Stimulated activated CD4-positive, alpha-beta T cell treated with anti-CD3 and anti-CD28 coated beads, Interleukin-4, amount 100 ng/mL, for 48 hours (primary cell): ENCODE measurements around the gene TBC1D21.

Experiments used
- DNase-seq, 2 donors: peaks; one replicate each; pipeline ENCODE4 v3.0.0-alpha.2; 2020; ENCODE audit warnings: low read depth in 2 of 2

The TBC1D21 gene

GRCh38 chr15:73888224-73889041 lies 15.1 kb downstream of the TBC1D21 start:
- DNase-seq = no peak

DNA sequence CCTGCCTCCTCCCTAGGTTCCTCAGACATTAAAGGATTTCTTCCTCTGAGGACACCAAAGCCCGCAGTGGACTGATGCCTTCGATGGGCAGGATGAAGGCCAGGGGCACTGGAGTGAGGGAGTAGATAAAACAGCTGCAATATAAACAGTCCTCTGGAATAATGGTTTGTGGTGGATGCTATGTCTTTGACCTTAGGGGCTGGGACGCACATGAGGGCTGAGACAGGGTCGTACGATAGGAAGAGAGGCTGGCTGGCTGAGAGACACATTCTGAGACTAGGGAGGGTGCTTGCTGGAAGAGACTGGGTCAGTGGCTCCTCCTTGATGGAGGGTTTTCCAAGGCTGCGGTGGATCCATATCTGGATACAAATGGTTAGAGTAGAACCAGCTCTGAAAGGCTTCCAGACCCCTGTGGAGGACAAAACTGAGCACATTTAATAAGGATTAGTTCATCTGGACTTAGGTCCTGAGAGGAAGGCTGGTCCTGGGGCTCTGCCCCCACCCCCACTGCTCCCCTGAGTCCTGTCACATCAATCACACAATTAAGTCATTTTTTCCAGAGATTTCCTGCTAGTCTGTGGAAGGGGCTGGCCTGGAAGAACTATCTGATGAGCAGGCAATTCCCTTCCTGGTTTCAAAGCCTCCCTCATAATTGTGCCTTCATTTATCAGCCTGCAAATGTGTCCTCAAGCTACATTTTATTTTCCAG lies 15.8 kb downstream of the TBC1D21 start:
- DNase-seq = no peak

- DNase-seq = no peak
Observed at GRCh38 chr15:73889762-73890124, 16.4 kb downstream of the TBC1D21 start.

DNA sequence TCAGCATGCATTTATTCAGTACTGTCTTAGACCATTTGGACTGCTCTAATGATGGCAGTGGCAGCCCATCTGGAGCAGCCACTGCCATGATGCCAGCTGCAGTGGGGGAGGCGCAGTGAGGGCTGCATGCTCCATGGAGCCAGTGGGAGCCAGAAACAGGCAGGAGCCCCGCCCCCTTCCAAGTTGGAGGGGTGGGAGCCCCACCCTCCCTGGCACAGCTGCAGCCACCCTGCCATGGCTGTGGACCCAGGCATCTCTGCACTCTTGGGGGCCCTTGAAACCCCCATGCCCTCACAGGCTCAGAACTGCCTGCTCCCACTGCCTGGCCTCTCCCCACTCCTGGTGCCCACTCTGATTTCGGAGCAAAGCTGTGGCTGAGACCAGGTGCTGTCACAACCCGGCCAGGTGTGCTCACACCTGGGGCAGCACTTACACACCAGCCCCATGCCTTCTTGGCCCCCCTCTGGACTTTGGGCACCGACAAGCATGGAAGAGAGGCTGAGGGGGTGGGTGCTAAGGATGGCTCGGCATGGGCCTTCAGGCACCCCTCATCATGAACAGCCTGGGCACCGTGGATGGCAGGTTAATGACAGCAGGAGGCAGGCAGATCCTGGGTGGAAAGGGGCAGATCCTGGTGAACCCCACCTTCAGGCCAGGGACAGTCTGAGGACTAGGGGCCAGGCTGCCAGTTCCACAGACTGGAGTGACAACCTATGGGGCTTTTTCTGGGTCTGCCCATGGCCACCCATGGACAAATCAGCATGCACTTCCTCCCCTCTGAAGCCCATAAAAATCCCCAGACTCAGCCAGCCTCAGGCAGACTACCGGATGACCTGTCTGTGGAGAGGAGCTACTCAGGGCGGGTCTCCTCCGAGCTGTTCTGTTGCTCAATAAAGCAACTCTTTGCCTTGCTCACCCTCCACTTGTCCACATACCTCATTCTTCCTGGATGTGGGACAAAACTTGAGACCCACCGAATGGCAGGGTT lies 18.3 kb downstream of the TBC1D21 start:
- no peak for DNase-seq

- no peak for DNase-seq
Observed at GRCh38 chr15:73892446-73893226, 19.3 kb downstream of the TBC1D21 start.

GRCh38 chr15:73894133-73894814 lies 20.9 kb downstream of the TBC1D21 start:
- DNase-seq = no peak

GRCh38 chr15:73897441-73898261 lies 24.3 kb downstream of the TBC1D21 start:
- peak; percentile 53 for DNase-seq

DNA sequence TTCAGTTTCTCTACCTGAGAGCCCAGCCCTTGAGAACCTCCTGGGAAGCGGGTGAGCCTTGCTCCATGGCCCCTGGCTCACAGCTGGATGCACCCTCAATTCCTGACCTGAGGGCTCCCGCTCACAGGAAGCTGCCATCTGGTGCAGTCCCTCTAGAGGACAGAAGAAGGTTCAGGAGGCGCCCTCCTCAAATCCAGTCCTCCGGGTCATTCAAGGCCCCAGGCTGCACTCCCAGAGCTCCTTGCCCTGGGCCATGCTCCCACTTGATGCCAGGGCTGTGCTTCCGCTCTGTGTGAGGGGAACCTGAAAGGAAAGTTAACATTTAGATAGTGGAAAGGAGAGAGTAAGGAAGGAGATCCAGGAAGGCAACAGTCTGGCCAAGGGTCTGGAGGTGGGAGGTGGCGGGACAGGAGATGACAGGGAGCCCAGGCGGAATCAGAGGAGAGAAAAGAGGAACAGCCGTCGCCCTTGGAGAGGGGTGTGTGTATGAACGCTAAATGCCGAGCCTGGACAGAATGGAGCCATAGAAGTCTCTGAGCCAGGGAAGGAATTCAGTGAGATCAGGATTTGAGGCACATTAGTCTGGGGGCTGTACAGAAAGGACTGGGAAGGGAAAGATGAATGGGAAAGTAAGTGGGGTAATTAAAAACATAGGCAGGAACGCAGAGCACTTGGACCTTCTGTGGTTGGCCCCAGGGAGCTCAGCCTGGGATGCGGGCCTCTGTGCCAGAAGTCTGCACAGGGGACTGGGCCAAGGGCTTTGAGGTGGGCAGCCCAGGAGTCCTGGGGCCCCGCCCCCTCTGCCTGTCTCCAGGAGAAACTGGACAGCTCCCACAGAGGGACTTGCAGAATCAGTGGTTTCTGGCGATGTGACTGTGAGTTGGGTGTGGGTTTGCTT lies 26.1 kb downstream of the TBC1D21 start:
- no peak for DNase-seq

GRCh38 chr15:73900095-73900712 lies 26.8 kb downstream of the TBC1D21 start:
- no peak for DNase-seq

DNA sequence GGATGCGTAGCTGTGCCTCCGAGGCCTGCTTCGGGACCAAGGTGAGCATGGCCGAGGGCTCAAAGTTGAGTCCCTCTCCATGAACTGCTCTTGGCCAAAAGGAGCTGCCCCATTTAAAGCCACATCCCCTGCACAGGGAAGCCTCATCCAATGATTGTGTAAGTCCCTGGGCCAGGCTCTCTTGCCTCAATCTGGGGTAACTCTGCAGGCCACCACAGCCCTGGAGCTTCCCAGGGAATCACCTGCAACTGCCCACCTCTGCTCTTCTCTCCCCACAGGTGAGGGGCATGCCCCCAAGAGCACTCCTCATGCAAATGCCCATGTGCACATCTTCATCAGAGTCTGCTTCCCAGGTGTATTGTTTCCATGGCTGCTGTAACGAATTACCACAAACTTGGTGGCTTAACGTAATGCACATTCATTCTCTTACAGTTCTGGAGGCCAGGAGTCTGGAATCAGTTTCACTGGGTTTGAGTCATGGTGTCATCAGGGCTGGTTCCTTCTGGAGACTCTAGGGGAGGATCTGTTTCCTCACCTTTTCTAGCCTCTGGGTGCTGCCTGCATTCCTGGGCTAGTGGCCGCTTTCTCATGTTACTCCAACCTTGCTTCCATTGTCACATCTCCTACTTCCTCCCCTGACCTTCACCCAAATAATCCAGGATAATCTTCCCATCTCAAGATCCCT lies 27.9 kb downstream of the TBC1D21 start:
- DNase-seq = no peak

GRCh38 chr15:73902121-73903020 lies 29.0 kb downstream of the TBC1D21 start:
- DNase-seq = no peak

- DNase-seq = no peak
Observed at GRCh38 chr15:73904026-73904815, 30.9 kb downstream of the TBC1D21 start.

GRCh38 chr15:73905225-73905827 lies 32.0 kb downstream of the TBC1D21 start:
- no peak for DNase-seq

DNA sequence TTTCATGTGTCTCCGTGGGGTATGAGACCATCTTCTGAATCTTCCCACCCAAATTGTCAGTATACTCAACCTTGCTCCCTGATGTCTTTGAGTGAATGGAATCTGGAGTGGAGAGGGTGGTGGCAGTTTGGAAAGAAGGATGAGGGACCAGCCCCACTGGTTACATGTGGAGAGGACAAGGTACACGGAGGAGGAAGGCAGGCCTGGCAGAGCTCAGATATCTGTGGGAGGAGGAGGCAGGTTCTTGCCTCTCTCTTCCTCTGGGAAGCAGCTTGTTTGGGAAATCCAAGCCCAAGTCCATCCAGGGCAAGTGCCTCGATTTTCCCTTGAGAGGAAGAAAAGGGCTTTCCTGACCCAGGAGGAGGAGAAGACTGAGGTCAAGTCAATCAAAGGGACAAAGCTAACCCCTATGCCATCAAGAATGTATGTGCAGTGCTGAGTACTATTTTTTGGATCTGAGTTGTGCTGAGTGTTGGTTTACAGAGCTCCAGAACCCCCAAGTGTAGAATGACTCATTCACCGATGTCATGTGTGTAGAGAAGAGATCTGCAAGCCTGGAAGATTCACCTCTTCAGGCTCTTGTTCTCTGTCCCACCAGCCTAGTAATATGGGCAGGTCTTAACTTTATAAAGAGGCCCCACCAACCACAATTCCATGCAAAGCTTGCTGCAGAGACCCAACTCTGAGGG lies 33.1 kb downstream of the TBC1D21 start:
- no peak for DNase-seq

GRCh38 chr15:73907035-73907408 lies 33.7 kb downstream of the TBC1D21 start:
- no peak for DNase-seq
